Measurements from ENCODE around the gene CIAO3. TPM values are rescaled to one million over a fixed set of nuclear protein-coding genes. Genes with fewer than 3 reads are reported as not detected.

CIAO3 gene
- total RNA-seq, 4 donors from 2014 or later: 35.2 to 110 (median 52.0) TPM

DNA sequence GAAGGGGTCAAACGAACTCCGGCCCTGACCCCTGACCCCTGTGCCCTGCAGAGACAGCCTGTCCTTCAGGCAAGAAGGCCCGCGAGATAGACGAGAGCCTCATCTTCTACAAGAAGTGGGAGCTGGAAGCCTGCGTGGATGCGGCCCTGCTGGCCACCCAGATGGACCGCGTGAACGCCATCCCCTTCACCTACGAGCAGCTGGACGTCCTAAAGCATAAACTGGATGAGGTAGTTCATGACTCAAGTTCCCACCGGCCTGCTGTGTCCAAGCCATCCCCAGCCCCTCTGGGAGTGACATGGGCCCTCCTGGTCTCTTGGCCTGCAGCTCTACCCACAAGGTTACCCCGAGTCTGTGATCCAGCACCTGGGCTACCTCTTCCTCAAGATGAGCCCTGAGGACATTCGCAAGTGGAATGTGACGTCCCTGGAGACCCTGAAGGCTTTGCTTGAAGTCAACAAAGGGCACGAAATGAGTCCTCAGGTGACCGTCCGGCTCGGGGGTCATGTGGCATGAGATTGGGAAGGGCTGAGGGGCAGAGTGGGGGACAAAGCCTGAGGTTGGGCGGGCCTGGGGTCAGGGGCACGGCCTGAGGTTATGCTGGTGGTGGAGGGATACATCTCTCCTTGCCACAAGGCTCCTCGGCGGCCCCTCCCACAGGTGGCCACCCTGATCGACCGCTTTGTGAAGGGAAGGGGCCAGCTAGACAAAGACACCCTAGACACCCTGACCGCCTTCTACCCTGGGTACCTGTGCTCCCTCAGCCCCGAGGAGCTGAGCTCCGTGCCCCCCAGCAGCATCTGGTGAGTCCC lies 25.4 kb upstream of the CIAO3 start:
- WGBS: 84% methylated on average over 23 of the region's 29 CpGs
- no peak overlapping the region for H3K27ac ChIP-seq
- H3K36me3 ChIP-seq: no peaks in the 10 kb centered on the region
- DNase-seq (ENCODE audit: low spot score in 2 of 2): no peak
- TF ChIP-seq POLR2A (IDR thresholded peaks at IDR 0.05): no peak
- TF ChIP-seq EP300 (IDR thresholded peaks at IDR 0.05): no peak
- TF ChIP-seq, protein P1, sequence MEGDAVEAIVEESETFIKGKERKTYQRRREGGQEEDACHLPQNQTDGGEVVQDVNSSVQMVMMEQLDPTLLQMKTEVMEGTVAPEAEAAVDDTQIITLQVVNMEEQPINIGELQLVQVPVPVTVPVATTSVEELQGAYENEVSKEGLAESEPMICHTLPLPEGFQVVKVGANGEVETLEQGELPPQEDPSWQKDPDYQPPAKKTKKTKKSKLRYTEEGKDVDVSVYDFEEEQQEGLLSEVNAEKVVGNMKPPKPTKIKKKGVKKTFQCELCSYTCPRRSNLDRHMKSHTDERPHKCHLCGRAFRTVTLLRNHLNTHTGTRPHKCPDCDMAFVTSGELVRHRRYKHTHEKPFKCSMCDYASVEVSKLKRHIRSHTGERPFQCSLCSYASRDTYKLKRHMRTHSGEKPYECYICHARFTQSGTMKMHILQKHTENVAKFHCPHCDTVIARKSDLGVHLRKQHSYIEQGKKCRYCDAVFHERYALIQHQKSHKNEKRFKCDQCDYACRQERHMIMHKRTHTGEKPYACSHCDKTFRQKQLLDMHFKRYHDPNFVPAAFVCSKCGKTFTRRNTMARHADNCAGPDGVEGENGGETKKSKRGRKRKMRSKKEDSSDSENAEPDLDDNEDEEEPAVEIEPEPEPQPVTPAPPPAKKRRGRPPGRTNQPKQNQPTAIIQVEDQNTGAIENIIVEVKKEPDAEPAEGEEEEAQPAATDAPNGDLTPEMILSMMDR (IDR thresholded peaks at IDR 0.05): no peak
- no peak for TF ChIP-seq POLR2AphosphoS5 (IDR thresholded peaks at IDR 0.05)
- peaks cover 66% of the 10 kb centered on the region for H3K27me3 ChIP-seq
- H3K4me1 ChIP-seq: peaks cover 6% of the 10 kb centered on the region
- no peak overlapping the region for H3K4me3 ChIP-seq
- no peaks in the 10 kb centered on the region for H3K9me3 ChIP-seq

DNA sequence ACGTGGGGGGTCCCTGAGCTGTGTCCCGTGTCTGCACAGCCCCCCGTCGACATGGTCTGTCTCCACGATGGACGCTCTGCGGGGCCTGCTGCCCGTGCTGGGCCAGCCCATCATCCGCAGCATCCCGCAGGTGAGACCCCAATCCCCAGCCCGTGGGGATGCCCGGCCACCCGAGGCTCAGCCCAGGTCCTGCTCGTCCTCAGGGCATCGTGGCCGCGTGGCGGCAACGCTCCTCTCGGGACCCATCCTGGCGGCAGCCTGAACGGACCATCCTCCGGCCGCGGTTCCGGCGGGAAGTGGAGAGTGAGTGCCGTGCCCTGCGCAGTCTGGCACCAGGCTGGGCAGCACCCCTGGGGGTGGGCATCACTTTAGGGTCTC lies 24.7 kb upstream of the CIAO3 start:
- Histone ChIP-seq H3K4me1 (peaks cover 9% of the 10 kb centered on the region), H3K4me3 (no peak overlapping the region), H3K9me3 (no peaks in the 10 kb centered on the region), H3K36me3 (no peaks in the 10 kb centered on the region), H3K27ac (no peak overlapping the region), H3K27me3 (peaks cover 61% of the 10 kb centered on the region)
- TF ChIP-seq POLR2AphosphoS5 (IDR thresholded peaks at IDR 0.05) (no peak), POLR2A (IDR thresholded peaks at IDR 0.05) (no peak), EP300 (IDR thresholded peaks at IDR 0.05) (no peak)
- TF ChIP-seq, protein P1 (IDR thresholded peaks at IDR 0.05): no peak
- whole genome bisulfite sequencing: 93% methylated on average over 13 of the region's 29 CpGs
- DNase-seq (ENCODE audit: low spot score in 2 of 2): no peak

DNA sequence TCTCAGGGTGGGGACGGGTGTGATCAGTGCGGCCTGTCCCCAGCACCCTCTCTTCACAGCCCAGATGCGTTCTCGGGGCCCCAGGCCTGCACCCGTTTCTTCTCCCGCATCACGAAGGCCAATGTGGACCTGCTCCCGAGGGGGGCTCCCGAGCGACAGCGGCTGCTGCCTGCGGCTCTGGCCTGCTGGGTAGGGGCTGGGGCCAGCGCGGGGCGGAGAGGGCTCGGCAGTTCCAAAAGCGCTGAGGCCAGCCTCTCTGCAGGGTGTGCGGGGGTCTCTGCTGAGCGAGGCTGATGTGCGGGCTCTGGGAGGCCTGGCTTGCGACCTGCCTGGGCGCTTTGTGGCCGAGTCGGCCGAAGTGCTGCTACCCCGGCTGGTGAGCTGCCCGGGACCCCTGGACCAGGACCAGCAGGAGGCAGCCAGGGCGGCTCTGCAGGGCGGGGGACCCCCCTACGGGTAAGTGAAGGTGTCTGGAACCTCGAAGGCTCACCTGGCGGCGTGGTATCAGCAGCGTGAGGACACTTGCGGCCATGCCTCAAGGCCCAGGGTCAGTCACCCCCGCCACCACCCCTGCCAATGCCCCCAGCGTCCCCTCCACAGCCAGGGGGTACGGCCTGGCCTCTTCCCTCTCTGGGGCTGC lies 24.2 kb upstream of the CIAO3 start:
- no peak for DNase-seq (ENCODE audit: low spot score in 2 of 2)
- TF ChIP-seq, protein P1 (IDR thresholded peaks at IDR 0.05): no peak
- TF ChIP-seq POLR2AphosphoS5 (IDR thresholded peaks at IDR 0.05) (no peak), POLR2A (IDR thresholded peaks at IDR 0.05) (no peak), EP300 (IDR thresholded peaks at IDR 0.05) (no peak)
- no peak overlapping the region for H3K27ac ChIP-seq
- H3K36me3 ChIP-seq: no peaks in the 10 kb centered on the region
- H3K27me3 ChIP-seq: peaks cover 56% of the 10 kb centered on the region
- no peak overlapping the region for H3K4me3 ChIP-seq
- 76% methylated on average over 12 of the region's 38 CpGs for WGBS
- H3K4me1 ChIP-seq: peaks cover 12% of the 10 kb centered on the region
- H3K9me3 ChIP-seq: no peaks in the 10 kb centered on the region

- Histone ChIP-seq H3K9me3 (no peaks in the 10 kb centered on the region), H3K4me3 (no peak overlapping the region), H3K36me3 (no peaks in the 10 kb centered on the region), H3K27ac (no peak overlapping the region), H3K4me1 (peaks cover 14% of the 10 kb centered on the region), H3K27me3 (peaks cover 50% of the 10 kb centered on the region)
- no peak for DNase-seq (ENCODE audit: low spot score in 2 of 2)
- no peak for TF ChIP-seq POLR2A (IDR thresholded peaks at IDR 0.05)
- TF ChIP-seq, protein P1 (IDR thresholded peaks at IDR 0.05): no peak
- TF ChIP-seq POLR2AphosphoS5 (IDR thresholded peaks at IDR 0.05): no peak
- TF ChIP-seq EP300 (IDR thresholded peaks at IDR 0.05): no peak
- 63% methylated on average over 12 of the region's 20 CpGs for WGBS
Measured at GRCh38 chr16:764184-764750, 23.5 kb upstream of the CIAO3 start.

Measured in suprapubic skin (tissue), 4 donors.